Esophagus muscularis mucosa (tissue), 4 donors: Measurements from ENCODE around the gene LENG1. TPM values are rescaled to one million over a fixed set of nuclear protein-coding genes. Genes with fewer than 3 reads are reported as not detected.
A peak's percentile ranks its signal among the peaks of the same experiment; 100 is the strongest.

Source experiments
- DNase-seq: peaks from one replicate; pipeline ENCODE4 v3.0.0-alpha.2; 2017; ENCODE audit errors: extremely low spot score
- H3K27ac ChIP-seq, 4 donors: fragments of 200-600 bp; sonication (generic); replicated peaks in 1 of 4; 1 replicate in 3 of 4; 2 replicates in 1 of 4; pipeline ENCODE4 v1.5.1; 2016 to 2019; ENCODE audit warnings: mild to moderate bottlenecking in 1 of 4
- H3K27me3 ChIP-seq, 4 donors: fragments of 200-600 bp; sonication (generic); one replicate each; pipeline versions ENCODE4 v1.5.1 to v1.6.0; 2016 to 2019
- H3K36me3 ChIP-seq, 4 donors: fragments of 200-600 bp; sonication (generic); one replicate each; pipeline ENCODE4 v1.5.1; 2016 to 2019
- H3K4me1 ChIP-seq, 4 donors: fragments of 200-600 bp; sonication (generic); one replicate each; pipeline ENCODE4 v1.5.1; 2016 to 2019
- H3K4me3 ChIP-seq, 4 donors: fragments of 200-600 bp; sonication (generic); 1 replicate in 2 of 4; 2 replicates in 2 of 4; pipeline ENCODE4 v1.5.1; 2016 to 2019; ENCODE audit warnings: mild to moderate bottlenecking in 4 of 4, moderate library complexity in 1 of 4
- H3K9me3 ChIP-seq, 4 donors: fragments of 200-600 bp; sonication (generic); 1 replicate in 3 of 4; 2 replicates in 1 of 4; pipeline ENCODE4 v1.5.1; 2016 to 2019
- CTCF ChIP-seq, 3 experiments: fragments of 200-600 bp in 2 of 3; fragments of 450-650 bp in 1 of 3; sonication (generic) in 2 of 3; IDR thresholded peaks; one replicate each; pipeline ENCODE4 v1.5.1; 2017 to 2019; ENCODE audit warnings: antibody characterized with exemption in 3 of 3, mild to moderate bottlenecking in 2 of 3, moderate library complexity in 1 of 3
- EP300 ChIP-seq: sonication (generic); formaldehyde crosslinking; IDR thresholded peaks from one replicate; pipeline ENCODE4 v1.6.1; 2017; ENCODE audit warnings: antibody characterized with exemption
- POLR2A ChIP-seq: fragments of 450-650 bp; IDR thresholded peaks from one replicate; pipeline ENCODE4 v1.6.1; 2017; ENCODE audit warnings: antibody characterized with exemption, moderate library complexity, mild to moderate bottlenecking, low read depth
- POLR2AphosphoS5 ChIP-seq, 2 donors: sonication (generic); formaldehyde crosslinking; IDR thresholded peaks; one replicate each; pipeline ENCODE4 v1.6.1; 2017; ENCODE audit warnings: antibody characterized with exemption in 2 of 2
- WGBS: methylation state at CpG from one replicate; pipeline ENCODE4 v1.1.5; 2018; 5-methylcytosine and 5-hydroxymethylcytosine counted together
- intact Hi-C: fragments of 100-400 bp; cut with DNase I; formaldehyde crosslinking; loops from one replicate; pipeline ENCODE4 v1.15.1; 2023
- total RNA-seq, 4 donors: library from RNA; depleted of rRNA; stranded (reverse); fragments of >200 nt; gene quantifications; one replicate each; pipeline versions ENCODE4 v1.1.0 to v1.2.1, GENCODE V29; 2016

LENG1 gene
- total RNA-seq, 4 donors from 2014 or later, result 10.0 to 12.7 (median 11.5) TPM

GRCh38 chr19:54193011-54193410 lies 33.5 kb upstream of the LENG1 start:
- no peak overlapping the region for H3K4me3 ChIP-seq
- intact Hi-C loops, result no loop called here
- no peak for TF ChIP-seq CTCF (IDR thresholded peaks at IDR 0.05)
- TF ChIP-seq POLR2A, result no peak
- no peak for TF ChIP-seq POLR2AphosphoS5 (IDR thresholded peaks at IDR 0.05)
- TF ChIP-seq EP300, result no peak
- peaks cover 23 to 33% (median 29%) of the 10 kb centered on the region in 4 donors for H3K4me1 ChIP-seq
- WGBS, result 93% methylated on average over 11 of the region's 11 CpGs
- H3K27ac ChIP-seq, result peak overlapping the region in 3 of 4 donors; percentile 2 to 99 (median 99)
- H3K27me3 ChIP-seq, result no peaks in the 10 kb centered on the region
- H3K36me3 ChIP-seq, result peaks cover 12 to 44% (median 20%) of the 10 kb centered on the region in 4 donors
- no peak for DNase-seq
- no peaks in the 10 kb centered on the region for H3K9me3 ChIP-seq

- no peak for DNase-seq
- intact Hi-C loops, result no loop called here
- H3K27me3 ChIP-seq, result no peaks in the 10 kb centered on the region
- peak overlapping the region; percentile 76 to 93 (median 90) for H3K4me3 ChIP-seq
- H3K4me1 ChIP-seq, result peaks cover 24 to 35% (median 34%) of the 10 kb centered on the region in 4 donors
- WGBS, result 61% methylated on average over 18 of the region's 19 CpGs
- H3K27ac ChIP-seq, result peak overlapping the region; percentile 97 to 99 (median 98)
- H3K9me3 ChIP-seq, result no peaks in the 10 kb centered on the region
- no peak for TF ChIP-seq CTCF (IDR thresholded peaks at IDR 0.05)
- H3K36me3 ChIP-seq, result peaks cover 12 to 41% (median 22%) of the 10 kb centered on the region in 4 donors
These were observed 32.4 kb upstream of the LENG1 start for GRCh38 chr19:54191811-54192453.

DNA sequence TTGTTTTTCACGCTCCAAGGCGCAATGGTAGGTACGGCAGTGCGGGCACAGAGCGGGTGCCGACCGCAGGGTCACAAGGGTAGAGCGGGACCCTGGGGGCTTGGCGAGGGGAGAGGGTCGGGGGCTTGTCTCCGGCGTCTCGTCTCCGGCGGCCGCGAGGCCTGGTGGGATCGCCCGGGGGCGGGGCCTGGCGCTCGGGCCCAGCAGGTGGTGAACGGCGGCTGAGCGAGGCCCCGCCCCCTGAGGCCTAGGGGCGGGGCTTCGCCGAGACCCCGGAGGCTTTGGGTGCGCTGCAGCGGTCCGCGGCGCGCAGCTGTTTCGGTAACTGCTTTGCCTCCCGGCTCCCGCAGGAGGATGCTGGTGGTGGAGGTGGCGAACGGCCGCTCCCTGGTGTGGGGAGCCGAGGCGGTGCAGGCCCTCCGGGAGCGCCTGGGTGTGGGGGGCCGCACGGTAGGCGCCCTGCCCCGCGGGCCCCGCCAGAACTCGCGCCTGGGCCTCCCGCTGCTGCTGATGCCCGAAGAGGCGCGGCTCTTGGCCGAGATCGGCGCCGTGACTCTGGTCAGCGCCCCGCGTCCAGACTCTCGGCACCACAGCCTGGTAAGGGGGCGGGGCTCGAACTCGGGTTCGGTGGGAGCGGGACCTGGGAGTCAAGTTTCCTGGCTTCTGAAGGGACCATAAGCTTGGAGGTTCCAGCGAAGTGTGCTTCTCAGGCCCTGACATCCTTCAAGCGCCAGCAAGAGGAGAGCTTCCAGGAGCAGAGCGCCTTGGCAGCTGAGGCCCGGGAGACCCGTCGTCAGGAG lies 31.7 kb upstream of the LENG1 start, which contains the start of gene TSEN34:
Gene TSEN34, plus strand, starts transcription at position 298 of the 800 bp plus-strand sequence. Its CDS starts 57 bp downstream, at position 355.
- peaks cover 12 to 42% (median 26%) of the 10 kb centered on the region in 4 donors for H3K36me3 ChIP-seq
- H3K4me3 ChIP-seq, result peak within 1 kb of the TSS; percentile 76 to 93 (median 90)
- peaks cover 24 to 35% (median 34%) of the 10 kb centered on the region in 4 donors for H3K4me1 ChIP-seq
- under 1% methylated on average over 41 of the region's 77 CpGs for WGBS
- TF ChIP-seq CTCF (IDR thresholded peaks at IDR 0.05), result no peak
- no peak for TF ChIP-seq EP300
- peak; percentile 26 to 79 for TF ChIP-seq POLR2AphosphoS5 (IDR thresholded peaks at IDR 0.05)
- TF ChIP-seq POLR2A, result no peak
- no peaks in the 10 kb centered on the region for H3K9me3 ChIP-seq
- peak within 1 kb of the TSS; percentile 97 to 99 (median 98) for H3K27ac ChIP-seq
- intact Hi-C loops, result no loop called here
- no peaks in the 10 kb centered on the region for H3K27me3 ChIP-seq
- no peak for DNase-seq

- H3K27ac ChIP-seq, result peak overlapping the region; percentile 97 to 99 (median 98)
- 2% methylated on average over 33 of the region's 56 CpGs for WGBS
- no peak for TF ChIP-seq EP300
- no peak for TF ChIP-seq POLR2A
- peak in 1 of 2 donors; percentile 70 for TF ChIP-seq POLR2AphosphoS5 (IDR thresholded peaks at IDR 0.05)
- no peak for TF ChIP-seq CTCF (IDR thresholded peaks at IDR 0.05)
- H3K4me3 ChIP-seq, result peak overlapping the region; percentile 76 to 93 (median 90)
- peaks cover 24 to 35% (median 34%) of the 10 kb centered on the region in 4 donors for H3K4me1 ChIP-seq
- DNase-seq, result peak; percentile 100
- peaks cover 12 to 48% (median 28%) of the 10 kb centered on the region in 4 donors for H3K36me3 ChIP-seq
- no peaks in the 10 kb centered on the region for H3K27me3 ChIP-seq
- no peaks in the 10 kb centered on the region for H3K9me3 ChIP-seq
- intact Hi-C loops, result no loop called here
These were observed 31.0 kb upstream of the LENG1 start for GRCh38 chr19:54190503-54191010.
